Stimulated activated CD8-positive, alpha-beta memory T cell treated with anti-CD3 and anti-CD28 coated beads, Interleukin-4, amount 100 ng/mL, for 48 hours (primary cell): ENCODE data around the gene SNX30.

Experiments used
- DNase-seq: peaks from one replicate; pipeline ENCODE4 v3.0.0-alpha.2; 2020

The SNX30 gene

DNA sequence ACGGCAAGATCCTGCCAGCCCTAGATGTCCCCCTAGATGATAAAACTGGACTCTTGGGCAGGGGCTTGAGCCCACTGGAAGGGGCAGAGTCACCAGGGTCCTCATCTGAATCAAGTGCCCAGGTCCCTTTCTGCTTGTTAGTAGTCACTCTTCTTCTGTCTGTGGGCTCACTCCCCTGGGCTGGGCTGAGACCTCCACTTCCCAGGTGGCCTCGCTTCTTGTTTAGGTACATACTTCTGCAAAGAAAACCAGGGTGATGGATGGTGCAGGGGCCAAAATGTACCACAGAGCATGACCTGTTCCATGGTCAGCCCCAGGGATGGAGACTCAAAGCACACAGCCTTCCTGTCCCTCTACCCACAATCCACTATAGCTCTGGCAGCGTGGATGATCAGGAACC is 141.0 kb downstream of the SNX30 start:
- DNase-seq, result no peak

DNA sequence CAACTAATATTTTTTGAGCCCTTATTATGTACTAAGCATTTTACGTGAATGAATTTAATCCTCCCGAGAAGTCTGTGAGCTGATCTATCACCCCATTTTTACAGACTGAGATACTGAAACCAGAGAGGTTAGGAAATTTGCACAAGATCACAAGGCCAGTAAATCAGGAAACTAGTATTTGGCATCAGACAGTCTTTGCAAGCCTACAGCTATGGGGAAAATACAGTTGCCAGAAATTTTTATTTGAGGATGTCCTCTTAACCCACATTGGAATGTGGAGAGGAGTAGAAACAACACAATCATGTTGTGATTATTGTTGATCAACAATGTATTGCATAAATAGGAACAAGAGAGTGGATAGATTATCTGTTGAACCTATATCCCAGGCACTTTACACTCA is 142.4 kb downstream of the SNX30 start:
- no peak for DNase-seq

- no peak for DNase-seq
These were observed 143.5 kb downstream of the SNX30 start for GRCh38 chr9:112894041-112894440.

- no peak for DNase-seq
These were observed 144.1 kb downstream of the SNX30 start for GRCh38 chr9:112894699-112895098.

DNA sequence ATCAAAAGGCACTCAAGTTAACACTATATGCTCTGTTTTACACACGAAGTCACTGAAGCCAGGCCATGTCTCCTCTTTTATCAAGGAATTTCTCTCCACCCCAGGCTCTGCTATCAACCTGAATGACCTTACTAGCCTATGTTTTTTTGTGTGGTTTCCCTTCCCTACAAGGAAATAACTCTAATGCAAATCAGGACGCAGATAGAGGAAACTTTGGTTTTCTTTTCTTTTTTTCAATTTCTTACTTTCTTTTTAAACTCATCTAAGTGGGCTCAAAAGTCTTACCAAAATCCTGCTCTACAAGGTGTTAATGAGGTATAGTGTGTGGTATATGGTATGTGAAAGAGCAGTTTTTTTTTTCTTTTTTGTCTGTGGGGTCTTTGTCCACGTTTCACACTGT is 145.6 kb downstream of the SNX30 start:
- DNase-seq, result no peak

GRCh38 chr9:112898872-112899311 is 148.3 kb downstream of the SNX30 start:
- DNase-seq, result no peak

DNA sequence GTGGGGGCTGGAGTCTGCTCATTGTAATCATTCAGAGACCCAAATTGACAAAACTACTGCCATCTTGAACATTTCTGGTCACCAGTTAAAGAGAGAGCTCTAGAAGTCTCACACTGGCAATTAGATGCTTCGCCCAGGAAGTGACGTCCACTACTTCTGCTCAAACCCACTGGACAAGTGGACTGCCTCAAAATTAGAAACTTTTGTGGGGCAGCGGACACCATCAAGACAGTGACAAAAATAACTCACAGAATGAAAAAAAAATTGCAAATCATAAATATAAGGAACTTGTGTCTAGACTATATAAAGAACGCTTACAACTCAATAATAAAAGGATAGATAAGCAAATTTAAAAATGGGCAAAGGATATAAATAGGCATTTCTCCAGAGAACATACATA is 149.9 kb downstream of the SNX30 start:
- no peak for DNase-seq

- DNase-seq, result no peak
These were observed 150.3 kb downstream of the SNX30 start for GRCh38 chr9:112900901-112901300.

- no peak for DNase-seq
These were observed 154.5 kb downstream of the SNX30 start for GRCh38 chr9:112905084-112905483.

DNA sequence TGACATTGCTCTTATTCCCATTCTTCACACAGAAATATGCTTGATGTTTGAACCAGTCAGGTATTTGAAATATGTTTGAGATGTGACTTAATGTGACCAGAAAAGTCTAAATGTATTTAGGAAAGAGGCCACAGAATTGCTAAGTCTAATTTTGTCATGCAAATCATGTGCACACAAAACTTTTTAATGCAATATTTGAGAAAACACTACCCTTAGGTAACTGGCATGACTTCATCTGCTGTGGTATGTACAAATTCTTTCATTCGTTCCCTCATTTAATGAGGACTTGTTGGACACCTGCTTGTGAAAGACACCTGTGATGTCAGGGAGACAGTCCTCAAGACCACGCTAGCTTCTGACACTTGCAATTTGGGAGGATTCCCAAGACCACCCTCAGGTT is 161.2 kb downstream of the SNX30 start:
- no peak for DNase-seq

GRCh38 chr9:112912636-112913035 is 162.1 kb downstream of the SNX30 start:
- no peak for DNase-seq

DNA sequence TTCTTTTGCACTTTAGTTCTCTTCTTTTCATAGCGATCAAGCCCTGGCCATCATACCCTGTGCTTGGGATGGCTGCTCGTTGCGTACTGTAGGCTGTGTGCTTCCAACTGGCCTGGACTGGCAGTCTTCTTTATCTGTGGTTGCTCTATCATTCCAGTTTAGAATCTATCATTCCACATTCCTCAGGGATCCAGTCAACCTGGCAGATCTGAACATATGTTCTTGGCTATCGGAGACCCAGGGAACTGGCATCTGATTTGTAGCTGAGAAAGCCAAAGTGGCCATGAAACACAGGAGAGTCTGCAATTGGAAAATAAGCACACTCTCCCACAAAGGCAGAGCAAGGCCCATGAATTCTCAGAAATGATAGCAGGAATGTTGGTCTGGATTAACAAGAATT is 162.8 kb downstream of the SNX30 start:
- no peak for DNase-seq

DNA sequence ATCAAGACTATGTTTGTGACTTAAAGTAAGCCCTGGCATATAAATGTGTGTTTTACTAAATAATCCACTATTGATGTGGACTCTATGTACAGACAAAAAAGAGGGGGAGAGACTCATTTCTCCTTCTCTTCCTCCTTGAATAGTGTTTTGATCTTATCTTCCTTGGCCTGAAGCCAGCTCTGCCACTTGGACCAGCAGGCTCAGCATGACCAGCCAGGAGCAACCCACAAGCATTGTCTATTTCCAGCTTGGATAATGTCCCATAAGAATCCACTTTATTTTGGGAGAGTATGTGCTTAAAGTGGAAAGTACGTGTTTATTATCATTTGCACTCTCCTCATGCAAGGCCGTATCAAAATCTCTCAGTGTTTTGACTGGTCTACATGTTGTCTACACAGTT is 164.0 kb downstream of the SNX30 start:
- DNase-seq, result no peak

GRCh38 chr9:112917047-112917986 is 166.8 kb downstream of the SNX30 start:
- no peak for DNase-seq

- DNase-seq, result no peak
These were observed 167.4 kb downstream of the SNX30 start for GRCh38 chr9:112917987-112918362.

DNA sequence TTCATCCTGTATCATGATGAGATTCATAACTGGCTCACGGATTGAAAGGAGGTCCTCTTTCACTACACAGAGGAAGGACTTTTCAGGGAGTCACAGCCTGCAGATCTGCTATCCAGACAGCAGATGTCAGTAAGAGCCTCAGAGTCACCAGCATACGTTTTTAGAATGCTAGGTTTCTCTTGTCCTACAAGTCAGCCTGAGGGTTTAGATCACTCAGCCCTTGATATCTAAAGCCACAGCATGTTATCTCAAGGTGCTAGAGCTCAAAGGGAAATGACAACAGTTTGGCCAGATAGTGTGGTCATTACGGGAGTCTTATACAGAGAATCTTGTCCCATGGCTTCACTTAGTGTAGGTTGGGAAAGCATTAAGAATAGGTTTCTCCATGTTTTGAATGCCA is 171.0 kb downstream of the SNX30 start:
- DNase-seq, result no peak
